Myocyte (in vitro differentiated cells): Measurements from ENCODE around the gene COG7. TPM values are rescaled to one million over a fixed set of nuclear protein-coding genes. Genes with fewer than 3 reads are reported as not detected.
"Not testable (repeated sequence)": the region's sequence is repeated elsewhere in the genome, so short reads cannot be mapped to it uniquely, and the experiment has no call there.

ENCODE experiments used
- DNase-seq: peaks from one replicate; pipeline ENCODE4 v3.0.0-alpha.2; 2012; ENCODE audit warnings: low read depth
- total RNA-seq: library from RNA; depleted of rRNA; stranded (reverse); fragments of >200 nt; gene quantifications from 2 replicates; pipeline ENCODE4 v1.2.3, GENCODE V29; 2014

The COG7 gene
- total RNA-seq, 1 donor from 2014 or later, result 14.3 TPM

DNA sequence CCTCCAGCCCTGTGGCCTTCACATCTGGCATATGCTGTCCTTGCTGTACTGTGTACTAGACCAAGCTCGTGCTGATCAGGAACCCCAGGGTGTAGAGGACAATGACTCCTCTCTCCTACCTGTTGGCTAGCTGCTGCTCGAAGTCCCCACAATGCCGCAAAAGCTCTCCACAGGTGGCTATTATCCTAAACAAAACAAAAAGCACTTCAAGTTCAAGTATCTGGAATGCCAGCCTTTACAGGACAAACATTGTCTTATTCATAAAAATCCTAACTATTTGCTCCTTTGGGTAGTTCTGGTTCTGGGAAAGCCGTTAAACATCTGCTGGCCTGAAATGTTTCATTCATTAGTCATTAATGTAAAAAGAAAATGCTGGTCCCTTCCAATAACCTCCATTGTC, 42.8 kb downstream of the COG7 start:
- DNase-seq, result no peak

DNA sequence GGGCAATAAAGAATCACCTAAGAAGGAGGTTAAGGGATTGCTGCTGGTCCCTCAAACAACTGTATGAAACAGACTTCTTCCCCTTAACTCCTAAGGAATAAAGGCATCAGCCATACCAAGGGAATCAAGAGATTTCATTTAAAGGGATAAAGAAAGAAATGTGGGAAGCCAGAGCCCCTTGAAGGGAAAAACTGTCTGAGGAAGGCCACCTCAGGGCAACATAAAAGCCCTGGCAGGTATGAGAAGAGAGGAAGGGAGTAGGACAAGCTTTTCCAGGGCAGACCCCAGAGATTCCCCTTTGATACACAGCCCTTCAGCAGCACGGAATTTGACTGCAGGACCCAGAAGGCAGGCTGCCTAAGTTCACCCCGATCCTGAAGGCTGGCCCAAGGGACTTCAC, 43.5 kb downstream of the COG7 start:
- DNase-seq, result no peak

DNA sequence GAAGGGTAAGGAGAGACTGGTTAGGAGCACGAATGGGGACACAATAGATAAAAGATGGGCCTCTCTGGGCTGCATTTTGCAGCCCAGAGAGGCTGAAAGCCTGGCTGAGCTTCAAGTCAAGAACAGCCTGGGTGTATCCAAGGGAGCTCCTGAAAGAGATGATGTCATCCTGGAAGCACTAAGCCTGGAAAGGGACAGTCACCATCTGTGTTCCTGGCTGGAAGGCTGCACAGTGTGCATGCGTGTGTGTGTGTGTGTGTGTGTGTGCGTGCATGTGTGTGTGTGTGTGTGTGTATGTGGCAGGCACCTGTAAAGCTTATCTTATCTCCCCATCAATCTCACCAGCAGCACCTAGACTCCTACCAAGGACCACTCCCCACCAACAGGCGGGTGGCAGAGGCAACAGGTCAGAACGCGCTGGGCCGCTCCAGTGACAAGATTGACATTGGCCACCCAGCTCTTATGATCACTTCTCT, 44.1 kb downstream of the COG7 start:
- peak; percentile 85 for DNase-seq

DNA sequence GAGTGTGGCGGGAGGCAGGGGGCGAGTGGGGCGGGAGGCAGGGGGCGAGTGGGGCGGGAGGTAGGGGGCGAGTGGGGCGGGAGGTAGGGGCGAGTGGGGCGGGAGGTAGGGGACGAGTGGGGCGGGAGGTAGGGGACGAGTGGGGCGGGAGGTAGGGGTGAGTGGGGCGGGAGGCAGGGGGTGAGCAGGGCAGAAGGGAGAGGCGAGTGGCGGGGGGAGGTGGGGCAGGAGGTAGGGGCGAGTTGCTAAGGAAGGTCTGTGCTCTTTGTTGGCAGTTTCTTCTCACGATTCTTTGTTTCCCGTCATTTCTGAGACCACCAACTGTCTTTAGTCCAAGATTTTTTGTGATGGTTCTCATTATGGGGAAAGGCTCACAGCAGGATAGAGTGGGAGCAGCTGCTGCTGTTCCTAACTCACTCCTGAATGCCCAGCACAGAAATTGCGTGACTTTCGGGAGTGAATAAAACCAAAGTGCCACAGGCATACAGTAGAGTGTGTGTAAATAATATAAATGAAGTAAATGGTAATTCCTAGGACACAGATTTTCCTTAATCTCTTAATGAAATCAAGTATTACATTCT, 44.7 kb downstream of the COG7 start:
- no peak for DNase-seq

DNA sequence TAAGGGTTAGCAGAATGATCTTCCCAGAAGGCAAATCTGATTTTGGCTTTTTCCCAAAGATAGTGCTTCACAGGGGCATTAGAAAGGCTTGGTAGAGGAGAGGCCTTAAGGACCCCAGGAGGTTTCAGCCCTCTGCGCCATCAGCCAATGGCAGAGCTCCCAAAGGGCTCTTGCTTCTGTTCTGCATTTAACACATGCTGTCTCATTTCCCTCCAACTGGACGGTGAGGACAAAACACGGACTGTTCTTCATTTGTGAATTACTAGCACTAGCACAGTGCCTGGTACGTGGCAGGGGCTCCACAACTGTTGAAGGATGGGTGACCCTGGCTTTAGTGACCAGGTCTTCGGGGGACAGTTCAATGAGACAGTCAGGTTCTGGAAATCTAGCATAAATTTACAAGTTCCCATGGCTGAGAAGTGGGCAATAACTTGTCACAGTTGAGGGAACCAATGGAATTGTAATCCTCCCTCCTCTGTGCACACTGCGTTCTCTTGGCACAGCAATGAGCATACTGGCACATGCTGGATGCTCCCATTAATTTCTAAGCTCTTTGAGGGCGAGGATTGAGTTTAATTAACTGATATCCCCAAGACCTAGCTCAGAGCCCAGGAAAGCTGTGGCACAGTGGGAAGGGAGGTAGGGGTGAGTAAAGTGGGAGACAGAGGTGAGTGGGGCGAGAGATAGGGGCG, 45.4 kb downstream of the COG7 start:
- DNase-seq, result no peak

DNA sequence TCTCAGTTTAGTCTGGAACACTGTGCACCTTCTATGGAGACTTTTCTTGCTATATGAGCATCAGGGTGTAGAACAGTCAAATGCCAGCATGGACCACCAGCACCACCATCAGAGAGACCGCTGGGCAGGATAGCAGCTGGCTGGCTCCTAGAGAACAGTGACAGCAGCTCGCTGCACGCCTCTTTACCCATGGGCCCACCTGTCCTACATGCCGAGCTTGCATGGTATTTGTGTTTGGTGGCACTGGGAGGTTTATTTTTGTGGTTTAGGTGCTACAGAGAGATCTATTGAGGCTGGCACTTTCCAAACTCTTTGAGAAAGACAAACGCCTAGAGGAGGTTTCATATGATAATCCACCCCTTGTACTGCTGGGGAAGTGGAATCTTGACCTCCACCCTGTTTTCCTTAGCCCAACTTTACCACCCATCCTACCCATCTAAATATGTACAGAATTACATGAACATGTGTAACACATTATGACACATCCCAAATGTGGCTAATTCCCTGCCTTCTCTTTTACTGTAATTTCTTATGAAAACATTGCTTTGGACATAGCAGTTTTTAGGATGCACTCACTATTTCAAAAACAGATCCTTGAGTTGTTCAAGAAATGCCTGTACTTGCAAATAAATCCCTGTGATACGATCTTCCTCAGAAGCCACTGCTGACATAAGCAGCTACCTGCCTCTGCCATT, 46.3 kb downstream of the COG7 start:
- DNase-seq, result no peak

DNA sequence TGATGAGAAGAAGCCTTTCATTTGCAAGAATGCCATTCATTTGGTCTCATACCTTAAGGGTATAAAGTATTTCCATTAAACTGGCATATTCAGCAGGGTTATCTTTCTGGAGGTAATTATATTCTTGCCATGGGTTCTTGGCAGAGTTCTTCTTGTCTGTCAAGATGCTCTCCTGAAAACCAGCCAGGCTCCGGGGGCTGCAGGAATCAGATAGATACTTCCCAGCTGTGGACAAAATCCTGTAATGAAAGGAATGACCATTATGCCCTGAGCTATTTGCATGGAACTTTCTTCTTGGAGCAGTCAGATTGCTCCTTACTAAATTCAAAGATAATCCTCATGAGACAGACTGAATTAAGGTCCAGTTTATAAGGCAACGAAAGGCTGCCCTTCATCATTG, 47.0 kb downstream of the COG7 start:
- no peak for DNase-seq

DNA sequence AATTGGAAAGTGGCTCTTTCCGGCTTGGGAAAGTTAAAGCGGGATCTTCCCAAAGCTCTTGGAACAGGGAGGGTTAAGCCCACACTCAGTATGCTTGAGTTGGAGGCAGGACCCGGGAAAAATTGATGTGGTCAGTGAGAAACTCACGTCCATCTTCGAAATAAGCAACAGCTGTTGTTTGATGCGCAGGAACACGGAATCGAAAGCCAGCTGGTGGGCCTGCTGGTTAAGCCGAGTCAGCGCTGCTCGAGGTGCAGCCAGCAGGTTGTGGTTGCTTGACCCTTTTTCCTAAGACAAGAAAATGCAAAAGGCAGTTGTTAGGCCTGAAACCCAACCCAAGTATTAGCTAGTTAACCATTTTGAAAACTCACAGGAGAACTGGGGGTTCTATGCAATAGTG, 49.4 kb downstream of the COG7 start:
- peak; percentile 84 for DNase-seq

DNA sequence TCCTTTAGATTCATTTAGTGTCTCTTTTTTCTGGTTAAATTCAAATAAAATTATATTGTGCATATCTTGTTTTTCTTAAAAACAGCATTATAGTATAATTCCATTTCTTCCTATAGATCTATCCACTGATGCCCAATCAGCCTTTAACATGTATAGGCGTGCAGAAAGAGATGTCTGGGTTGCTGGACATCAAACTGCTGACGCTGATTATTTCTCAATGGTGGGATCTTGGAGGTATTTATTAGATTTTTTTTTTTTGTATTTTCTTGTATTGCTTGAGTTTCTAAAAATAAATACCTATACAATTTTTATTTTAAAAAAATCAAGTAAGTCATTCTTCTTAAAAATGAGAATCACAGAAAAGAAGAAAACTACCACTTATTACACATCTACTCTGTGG, 50.9 kb downstream of the COG7 start:
- no peak for DNase-seq

DNA sequence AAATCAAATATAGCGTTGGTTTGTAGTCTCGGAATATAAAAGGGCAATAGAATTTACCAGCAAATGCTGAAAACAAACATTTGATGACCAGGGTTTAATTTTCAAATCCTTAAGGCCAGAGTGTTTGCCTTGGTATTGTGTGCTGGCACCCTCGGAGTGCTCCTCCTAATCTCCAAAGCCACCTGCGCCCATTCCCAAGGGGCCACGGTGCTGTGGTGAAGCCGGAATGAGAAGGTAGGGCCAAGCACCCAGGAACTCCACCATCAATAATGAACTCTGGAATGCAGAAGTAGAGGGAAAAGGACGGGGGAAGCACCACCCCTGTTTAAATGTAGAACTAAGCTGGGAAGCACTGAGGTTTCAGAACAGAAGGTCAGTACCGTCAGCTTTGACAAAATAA, 51.9 kb downstream of the COG7 start:
- DNase-seq, result no peak

DNA sequence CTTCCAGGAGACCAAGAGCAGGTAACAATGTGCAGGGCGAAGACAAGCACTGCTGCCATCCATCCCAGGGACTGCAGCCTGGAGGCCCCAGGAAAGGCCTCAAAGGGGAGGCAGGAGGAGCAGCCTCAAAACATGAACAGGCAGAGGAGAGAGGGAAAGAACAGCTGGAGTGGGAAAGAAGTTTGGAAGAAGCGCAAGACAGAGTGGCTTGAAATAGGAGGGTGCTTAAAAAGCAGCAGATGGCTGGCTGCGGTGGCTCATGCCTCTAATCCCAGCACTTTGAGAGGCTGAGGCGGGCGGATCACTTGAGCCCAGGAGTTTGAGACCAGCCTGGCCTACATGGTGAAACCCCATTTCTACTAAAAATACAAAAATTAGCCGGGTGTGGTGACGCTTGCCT, 52.5 kb downstream of the COG7 start:
- DNase-seq, result peak; percentile 42

DNA sequence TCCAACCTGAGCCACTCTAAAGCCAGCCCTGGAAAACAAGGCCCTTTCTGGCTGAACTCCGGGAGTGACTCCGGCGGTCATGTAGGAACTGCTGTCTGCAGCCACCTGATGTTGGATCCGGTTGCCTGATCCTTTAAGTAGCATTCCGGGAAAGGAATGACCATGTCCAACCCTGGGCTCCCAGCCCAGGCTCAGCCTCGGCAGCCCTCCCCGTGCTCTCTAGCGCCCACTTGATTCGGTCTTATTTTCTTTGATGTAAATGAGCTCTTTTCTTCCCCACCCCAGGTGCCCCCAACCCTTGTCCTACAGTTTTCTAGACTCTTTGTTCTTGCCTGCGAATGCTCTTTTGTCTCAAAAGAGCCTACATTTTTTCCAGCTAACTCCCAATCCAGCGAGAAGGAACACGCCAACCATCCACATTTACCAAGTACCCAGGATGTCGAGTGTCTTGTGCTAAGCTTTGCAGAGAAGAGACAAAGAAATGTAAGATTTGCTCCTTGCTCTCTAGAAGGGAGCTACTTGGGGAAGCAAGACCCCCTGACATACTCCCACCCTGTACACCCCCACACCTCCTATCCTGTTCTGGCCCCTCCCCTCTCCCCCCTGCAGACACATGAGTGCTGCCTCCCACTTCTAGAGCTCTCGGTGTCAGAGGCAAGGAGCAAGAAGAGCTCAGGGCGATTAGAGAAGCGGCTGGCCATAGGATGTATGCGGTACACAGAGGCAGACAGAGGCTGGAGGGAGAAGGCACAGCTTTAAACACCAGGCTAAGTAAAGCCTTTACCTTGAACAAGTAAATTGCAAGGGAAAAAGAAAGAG, 53.8 kb downstream of the COG7 start:
- no peak for DNase-seq

DNA sequence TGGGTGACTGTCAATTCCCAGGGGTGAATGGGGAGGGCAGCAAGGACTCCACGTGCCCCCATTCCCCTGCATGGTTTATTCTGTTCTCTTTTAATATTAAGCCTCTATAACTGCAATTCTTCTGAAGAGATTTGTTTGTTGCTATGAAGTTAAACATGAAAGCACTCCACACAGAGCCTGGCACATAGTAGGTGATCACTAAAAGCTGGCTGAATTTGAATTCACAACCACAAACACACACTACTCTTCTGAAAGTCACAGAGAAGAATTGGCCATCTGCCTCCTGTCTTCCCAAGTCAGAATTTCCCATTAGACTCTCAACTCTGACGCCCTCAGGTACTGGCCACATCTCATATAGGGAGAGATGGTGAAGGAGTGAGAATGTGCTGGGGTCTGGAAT, 55.5 kb downstream of the COG7 start:
- no peak for DNase-seq

DNA sequence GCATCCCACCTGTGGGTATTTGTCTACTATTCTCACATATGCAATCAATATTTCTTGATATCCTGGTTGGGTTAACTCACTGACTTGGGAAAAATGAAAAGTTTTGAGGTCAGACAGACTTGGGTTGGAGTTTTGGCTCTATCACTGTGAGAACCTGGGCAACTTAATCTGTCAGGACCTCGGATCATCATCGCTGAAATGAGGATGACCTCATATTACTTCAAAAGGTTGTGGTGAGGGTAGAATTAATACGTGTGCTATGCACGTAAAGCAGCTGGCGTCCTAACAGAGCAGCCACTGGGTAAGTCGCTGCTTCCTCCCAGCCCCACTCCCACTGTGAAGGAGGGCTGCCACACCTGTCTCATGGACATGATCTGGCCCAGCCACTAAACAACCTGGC, 57.3 kb downstream of the COG7 start:
- no peak for DNase-seq

DNA sequence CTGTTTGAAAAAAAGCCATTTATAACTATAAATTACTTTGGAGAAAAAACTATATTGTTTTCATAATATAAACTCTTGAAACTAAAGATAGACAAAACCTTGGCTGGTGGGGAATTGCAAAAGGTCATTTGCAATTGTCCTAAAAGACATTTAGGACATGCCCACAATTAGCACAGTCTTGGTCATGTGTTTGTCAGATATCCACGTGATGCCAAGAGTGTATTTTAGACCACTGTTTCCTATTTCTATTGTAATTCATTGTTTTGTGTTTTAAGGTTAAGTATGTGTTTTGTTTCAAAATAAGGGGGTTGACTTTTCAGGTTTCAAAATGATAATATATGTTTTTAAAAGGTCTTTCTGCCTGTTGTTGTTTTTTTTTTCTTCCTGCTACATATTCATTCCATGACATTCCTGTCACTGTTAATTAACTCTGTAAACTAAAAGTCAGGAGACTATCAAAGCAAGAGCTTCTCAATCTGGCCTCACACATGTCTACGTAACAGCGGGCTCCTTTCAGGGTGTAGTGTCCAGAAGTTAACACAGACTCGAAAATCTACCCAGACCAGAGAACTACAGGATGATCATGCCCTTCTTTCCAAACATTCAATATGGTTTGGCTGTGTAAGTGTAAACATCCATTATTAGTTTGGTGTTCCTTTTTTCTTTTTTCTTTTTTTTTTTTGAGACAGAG, 58.7 kb downstream of the COG7 start:
- DNase-seq, result no peak

DNA sequence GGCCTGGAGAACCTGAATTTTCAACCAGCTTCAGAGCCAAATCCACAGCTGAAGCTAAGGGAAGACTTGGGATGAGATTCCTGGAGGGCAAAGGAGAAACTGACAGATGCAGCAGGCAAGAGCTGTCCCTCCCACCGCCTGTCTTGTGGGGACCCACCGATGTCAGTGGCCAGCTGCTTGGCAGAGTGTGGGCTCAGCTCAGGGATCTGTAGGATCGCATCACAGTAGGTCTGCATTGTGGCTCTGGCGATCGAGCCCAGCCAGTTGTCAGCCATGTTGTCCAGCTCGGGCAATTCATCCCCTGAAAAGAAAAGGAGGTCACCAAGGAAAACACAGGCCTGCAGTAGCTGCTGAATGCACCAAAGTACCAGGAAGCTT, 60.8 kb downstream of the COG7 start:
- DNase-seq, result peak; percentile 9

DNA sequence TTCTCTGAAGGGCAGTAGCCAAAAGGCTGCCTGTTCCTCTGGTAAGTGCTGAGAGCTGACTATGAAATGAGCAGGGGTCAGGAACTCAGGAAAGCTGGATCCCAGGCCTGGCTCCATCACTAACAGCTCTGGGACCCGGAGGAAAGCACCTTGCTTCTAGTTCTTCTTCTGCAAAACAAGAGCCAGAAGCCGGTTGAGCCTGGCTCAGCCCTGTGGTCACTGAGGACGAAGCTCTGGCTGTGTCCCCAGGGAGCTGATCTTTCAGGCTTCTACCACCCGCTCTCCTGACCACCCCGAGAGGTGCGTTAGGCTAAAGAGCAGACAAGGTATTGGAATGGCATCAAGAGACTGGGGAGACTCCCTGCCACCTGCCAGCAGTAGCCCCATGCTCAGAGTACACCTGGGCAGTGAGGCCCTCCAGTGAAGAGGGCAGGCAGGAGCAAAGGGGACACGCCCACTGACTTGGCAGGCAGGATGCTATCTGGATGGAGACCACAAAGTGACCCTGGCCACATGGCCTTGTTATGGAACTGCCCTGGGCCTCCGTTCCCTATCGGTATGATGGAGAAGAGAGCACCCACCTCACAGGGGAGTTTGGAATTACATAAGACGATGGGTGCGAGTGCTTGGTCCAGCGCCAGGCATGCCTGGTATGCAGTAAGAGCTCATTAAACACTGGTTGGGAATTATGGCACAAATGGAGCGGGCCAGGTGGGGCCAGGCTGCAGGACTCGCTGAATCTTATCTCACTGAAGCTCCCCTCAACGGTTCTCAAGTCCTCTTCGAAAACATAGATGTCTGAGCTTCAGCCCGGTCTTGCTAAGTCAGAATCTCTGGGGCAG, 61.4 kb downstream of the COG7 start:
- DNase-seq, result no peak

DNA sequence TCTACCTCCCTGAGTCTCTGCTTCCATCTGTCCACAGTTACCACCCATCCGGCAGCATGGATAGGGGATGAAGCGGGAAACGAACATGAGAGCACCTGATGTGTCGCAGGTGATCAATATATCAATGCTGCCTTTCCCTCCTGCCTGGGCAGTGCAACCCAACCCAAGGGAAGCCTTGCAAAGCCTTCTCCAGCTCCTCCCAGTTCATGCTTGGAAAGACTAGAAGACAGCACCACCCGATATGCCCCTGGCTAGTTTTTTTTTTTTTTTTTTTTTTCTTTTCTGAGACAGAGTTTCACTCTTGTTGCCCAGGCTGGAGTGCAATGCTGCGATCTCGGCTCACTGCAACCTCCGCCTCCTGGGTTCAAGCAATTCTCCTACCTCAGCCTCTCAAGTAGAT, 63.1 kb downstream of the COG7 start:
- not testable (repeated sequence) for DNase-seq

DNA sequence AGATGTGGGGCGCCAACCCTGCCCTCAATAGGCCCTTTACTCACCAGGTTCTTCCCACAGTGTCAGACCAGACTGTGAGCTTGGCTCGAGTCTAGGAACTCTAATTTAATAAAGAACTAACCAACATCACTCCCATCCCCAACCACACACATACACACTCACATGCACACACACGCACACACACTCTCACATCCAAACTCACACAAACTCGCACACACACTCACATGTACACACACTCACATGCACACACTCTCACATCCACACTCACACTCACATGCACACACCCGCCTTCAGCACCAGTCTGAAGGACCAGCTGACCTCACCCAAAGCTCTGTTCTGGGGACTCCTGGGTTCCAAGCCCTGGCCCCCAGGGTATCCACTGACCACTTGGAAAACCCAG, 63.8 kb downstream of the COG7 start:
- DNase-seq, result no peak

DNA sequence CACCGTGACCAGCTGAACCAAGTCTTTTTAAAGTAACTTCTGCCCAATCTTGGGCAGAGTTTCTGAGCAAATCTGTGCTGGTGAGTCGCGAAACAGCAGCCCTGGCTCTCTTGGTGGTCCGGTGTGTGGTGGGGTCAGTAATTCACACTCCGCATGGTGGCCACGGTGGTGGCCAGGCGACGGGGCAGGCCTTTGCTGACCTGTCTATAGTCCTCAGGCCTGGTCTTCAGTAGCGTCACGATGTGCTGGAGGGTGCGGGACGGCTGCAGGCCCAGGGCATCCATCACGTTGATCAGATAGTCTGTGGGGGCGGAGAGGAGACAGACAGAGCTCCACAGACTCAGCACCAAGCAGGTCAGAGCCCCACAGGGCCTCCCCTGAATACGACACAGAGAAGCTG, 64.2 kb downstream of the COG7 start:
- DNase-seq, result no peak
